Naive B cell (primary cell): ENCODE results near the gene ARHGAP24. TPM values are rescaled to one million over a fixed set of nuclear protein-coding genes. Genes with fewer than 3 reads are reported as not detected.

Source experiments
- ATAC-seq, 2 donors: fragments of 150-1000 bp; cut with Tn5 transposase; 2 replicates each; pipeline ENCODE4 v1.10.0; 2021; ENCODE audit warnings: low read depth in 2 of 2, mild to moderate bottlenecking in 2 of 2, moderate library complexity in 2 of 2
- DNase-seq: peaks from one replicate; pipeline ENCODE4 v3.0.0; 2022
- H3K27ac Mint-ChIP-seq, 6 donors: one replicate each; pipeline ENCODE4 v1.8.0; 2020 to 2022; ENCODE audit warnings: mild to moderate bottlenecking in 6 of 6, mixed read lengths in 6 of 6, moderate library complexity in 5 of 6, inconsistent platforms in 2 of 6
- H3K27me3 Mint-ChIP-seq, 3 donors: one replicate each; pipeline ENCODE4 v1.8.0; 2021 to 2022; ENCODE audit warnings: mixed read lengths in 3 of 3, mild to moderate bottlenecking in 1 of 3
- H3K36me3 Mint-ChIP-seq, 2 donors: one replicate each; pipeline ENCODE4 v1.8.0; 2020 to 2022; ENCODE audit warnings: mixed read lengths in 2 of 2, inconsistent platforms in 1 of 2, mild to moderate bottlenecking in 1 of 2
- H3K4me1 Mint-ChIP-seq, 3 donors: one replicate each; pipeline ENCODE4 v1.8.0; 2020 to 2022; ENCODE audit warnings: mixed read lengths in 3 of 3, inconsistent platforms in 1 of 3, mild to moderate bottlenecking in 1 of 3, moderate library complexity in 1 of 3
- H3K4me3 Mint-ChIP-seq, 8 donors: one replicate each; pipeline ENCODE4 v1.8.0; 2020 to 2022; ENCODE audit warnings: mild to moderate bottlenecking in 8 of 8, mixed read lengths in 8 of 8, moderate library complexity in 8 of 8, inconsistent platforms in 2 of 8
- H3K9me3 Mint-ChIP-seq, 7 donors: one replicate each; pipeline ENCODE4 v1.8.0; 2020 to 2022; ENCODE audit warnings: mixed read lengths in 7 of 7, mild to moderate bottlenecking in 5 of 7, inconsistent platforms in 2 of 7, moderate library complexity in 1 of 7
- polyA plus RNA-seq, 6 donors: library from polyadenylated mRNA; unstranded; fragments of 300-500 nt; fragmentation: Illumina TruSeq; gene quantifications; one replicate each; pipeline ENCODE4 v1.2.3, GENCODE V29; 2021; ENCODE audit warnings: low read depth in 6 of 6

Gene ARHGAP24
- polyA plus RNA-seq, 6 donors from 2014 or later, result 32.0 to 136 (median 109) TPM

DNA sequence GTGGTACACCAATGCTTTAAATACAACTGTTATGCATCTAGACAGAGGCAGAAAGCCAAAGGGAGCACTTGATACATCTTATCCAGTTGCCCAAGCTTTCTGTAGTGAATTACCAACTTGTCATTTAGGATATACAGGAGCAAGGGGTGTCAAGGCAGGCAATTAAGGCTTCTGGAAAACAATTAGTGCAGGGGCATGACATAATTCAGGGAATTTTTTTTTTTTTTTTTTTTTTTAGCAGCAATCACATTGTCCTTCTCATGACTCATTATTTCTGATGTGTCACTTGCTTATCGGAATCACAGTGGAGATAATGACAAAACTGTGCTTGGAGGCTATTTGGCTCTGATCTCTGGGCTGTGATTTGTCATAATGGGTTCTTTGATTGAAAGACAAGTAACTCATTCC lies 259.5 kb downstream of the ARHGAP24 start:
- Mint-ChIP-seq H3K36me3 (peaks cover 27 to 29% of the 10 kb centered on the region in 2 donors), H3K4me3 (peak overlapping the region in 4 of 8 donors; percentile 43 to 85 (median 66)), H3K9me3 (peaks cover 0 to 3% (median 0%) of the 10 kb centered on the region in 7 donors), H3K4me1 (peaks cover 55 to 86% (median 61%) of the 10 kb centered on the region in 3 donors), H3K27me3 (no peaks in the 10 kb centered on the region), H3K27ac (peak overlapping the region in 5 of 6 donors; percentile 67 to 94 (median 85))
- DNase-seq (no peak), ATAC-seq (no peak)

DNA sequence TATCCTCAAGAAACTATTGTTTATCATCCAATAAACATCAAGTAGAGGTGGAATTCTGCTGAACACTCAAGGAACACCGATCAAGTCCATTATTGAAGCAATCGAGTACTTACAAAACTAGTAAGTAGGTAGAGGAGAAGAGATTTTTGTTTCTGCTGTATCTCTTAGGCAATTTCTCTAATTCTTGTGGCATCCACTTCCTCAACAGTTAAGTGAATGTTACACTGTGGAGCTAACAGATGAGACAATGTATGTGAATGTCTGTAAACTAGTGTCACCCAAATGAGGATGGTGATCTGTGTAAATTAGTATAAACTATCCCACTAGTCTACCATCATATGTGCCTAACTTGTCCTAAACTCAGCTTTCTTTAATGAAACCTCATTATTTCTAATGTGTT lies 261.6 kb downstream of the ARHGAP24 start:
- Mint-ChIP-seq H3K4me1 (peaks cover 62 to 89% (median 71%) of the 10 kb centered on the region in 3 donors), H3K27me3 (no peaks in the 10 kb centered on the region), H3K36me3 (peaks cover 25 to 29% of the 10 kb centered on the region in 2 donors), H3K4me3 (peak overlapping the region in 4 of 8 donors; percentile 1 to 59 (median 16)), H3K27ac (peak overlapping the region in 3 of 6 donors; percentile 63 to 78 (median 77)), H3K9me3 (peaks cover 0 to 3% (median 0%) of the 10 kb centered on the region in 7 donors)
- ATAC-seq (peak in 1 of 2 donors; percentile 35), DNase-seq (no peak)

DNA sequence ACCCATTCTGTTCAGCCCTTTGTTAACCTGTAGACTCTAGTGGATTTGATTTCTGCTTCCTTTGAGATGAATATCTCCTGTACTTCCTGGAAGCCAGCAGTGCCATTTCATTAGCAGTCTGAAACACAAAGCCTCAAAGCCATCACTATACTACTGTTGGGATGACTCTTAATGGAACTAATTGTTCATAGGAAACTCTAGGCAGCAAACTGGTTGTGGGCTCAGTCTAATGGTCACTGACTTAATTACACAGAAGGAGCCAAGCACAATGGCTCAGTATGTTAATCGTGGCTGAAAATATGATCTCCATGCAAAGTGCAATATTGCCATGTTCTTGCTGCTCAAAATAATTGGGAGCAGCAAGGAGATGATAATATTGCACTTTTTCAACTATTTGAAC lies 262.3 kb downstream of the ARHGAP24 start:
- no peak for ATAC-seq
- Mint-ChIP-seq H3K4me3 (peak overlapping the region in 2 of 8 donors; percentile 22 to 40), H3K9me3 (peaks cover 0 to 3% (median 0%) of the 10 kb centered on the region in 7 donors), H3K27ac (peak overlapping the region in 4 of 6 donors; percentile 63 to 86 (median 80)), H3K4me1 (peaks cover 69 to 90% (median 71%) of the 10 kb centered on the region in 3 donors), H3K27me3 (no peaks in the 10 kb centered on the region), H3K36me3 (peaks cover 25 to 36% of the 10 kb centered on the region in 2 donors)
- no peak for DNase-seq

DNA sequence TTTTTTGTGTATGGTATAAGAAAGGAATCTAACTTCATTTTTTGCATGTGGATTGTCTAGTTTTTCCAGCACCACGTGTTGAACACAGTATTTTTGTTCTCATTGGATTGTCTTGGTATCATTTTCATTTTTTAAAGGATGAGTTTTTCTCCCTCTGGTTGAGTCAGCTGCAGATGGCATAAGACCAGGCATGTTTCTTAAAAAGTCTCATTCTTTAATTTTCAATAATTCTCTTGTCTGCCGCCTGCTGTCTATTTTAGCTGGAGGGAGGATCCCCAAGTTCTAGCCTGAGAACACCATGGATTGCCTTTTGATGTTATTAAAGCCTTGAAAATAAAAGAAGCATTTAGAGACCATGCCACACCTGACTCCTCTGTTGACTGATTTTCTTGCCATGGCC lies 263.8 kb downstream of the ARHGAP24 start:
- Mint-ChIP-seq H3K27me3 (no peaks in the 10 kb centered on the region), H3K9me3 (peaks cover 0 to 5% (median 0%) of the 10 kb centered on the region in 7 donors), H3K4me1 (peaks cover 69 to 90% (median 76%) of the 10 kb centered on the region in 3 donors), H3K36me3 (peaks cover 30 to 38% of the 10 kb centered on the region in 2 donors), H3K27ac (peak overlapping the region in 5 of 6 donors; percentile 30 to 73 (median 50)), H3K4me3 (no peak overlapping the region)
- DNase-seq (no peak), ATAC-seq (no peak)

DNA sequence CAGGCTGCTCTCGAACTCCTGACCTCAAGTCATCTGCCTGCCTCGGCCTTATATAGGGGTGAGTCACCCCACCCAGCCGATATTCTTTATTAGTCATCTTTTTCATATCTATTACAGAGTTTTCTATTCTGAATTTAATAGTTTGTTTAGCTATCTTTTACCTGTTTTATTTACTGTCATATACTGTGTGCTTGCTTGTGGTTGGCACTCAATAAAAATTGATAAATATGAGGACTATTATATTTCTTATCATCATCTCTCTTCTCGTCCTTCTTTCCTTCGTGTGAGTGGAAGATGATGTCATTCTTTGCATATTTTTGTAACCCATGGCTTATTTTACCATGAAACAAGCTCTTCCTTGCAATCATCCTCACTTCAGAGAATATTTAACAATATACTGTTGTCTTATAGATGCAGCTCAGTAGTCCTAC lies 265.5 kb downstream of the ARHGAP24 start:
- Mint-ChIP-seq H3K27ac (peak overlapping the region in 3 of 6 donors; percentile 58 to 91 (median 82)), H3K36me3 (peaks cover 22 to 28% of the 10 kb centered on the region in 2 donors), H3K27me3 (no peaks in the 10 kb centered on the region), H3K9me3 (peaks cover 0 to 4% (median 0%) of the 10 kb centered on the region in 7 donors), H3K4me3 (peak overlapping the region in 1 of 8 donors; percentile 43), H3K4me1 (peaks cover 62 to 85% (median 70%) of the 10 kb centered on the region in 3 donors)
- DNase-seq (no peak), ATAC-seq (no peak)

DNA sequence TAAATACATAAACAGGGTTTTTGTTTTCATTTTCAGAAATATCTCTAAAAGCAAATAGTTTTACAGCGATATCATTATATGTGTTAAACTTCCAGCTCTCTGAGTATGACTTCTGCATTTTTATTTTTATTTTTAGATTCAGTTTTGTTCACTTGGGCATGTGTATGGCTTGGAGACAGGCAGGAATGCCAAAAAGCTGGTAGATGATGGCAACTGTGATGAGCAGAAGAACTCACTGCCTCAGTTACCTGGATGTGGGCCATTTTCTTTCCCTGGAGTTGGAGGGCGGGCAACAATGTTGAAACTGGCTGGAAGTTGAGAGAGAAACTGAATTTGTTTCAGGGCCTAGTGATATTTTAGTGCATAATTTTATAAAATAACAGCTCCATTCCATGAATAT lies 266.4 kb downstream of the ARHGAP24 start:
- peaks cover 15 to 20% of the 10 kb centered on the region in 2 donors for H3K36me3 Mint-ChIP-seq
- peak overlapping the region in 6 of 8 donors; percentile 27 to 86 (median 64) for H3K4me3 Mint-ChIP-seq
- peaks cover 62 to 85% (median 70%) of the 10 kb centered on the region in 3 donors for H3K4me1 Mint-ChIP-seq
- H3K9me3 Mint-ChIP-seq, result peaks cover 0 to 4% (median 0%) of the 10 kb centered on the region in 7 donors
- peak overlapping the region in 5 of 6 donors; percentile 42 to 91 (median 76) for H3K27ac Mint-ChIP-seq
- ATAC-seq (no peak), DNase-seq (no peak)
- H3K27me3 Mint-ChIP-seq, result no peaks in the 10 kb centered on the region

DNA sequence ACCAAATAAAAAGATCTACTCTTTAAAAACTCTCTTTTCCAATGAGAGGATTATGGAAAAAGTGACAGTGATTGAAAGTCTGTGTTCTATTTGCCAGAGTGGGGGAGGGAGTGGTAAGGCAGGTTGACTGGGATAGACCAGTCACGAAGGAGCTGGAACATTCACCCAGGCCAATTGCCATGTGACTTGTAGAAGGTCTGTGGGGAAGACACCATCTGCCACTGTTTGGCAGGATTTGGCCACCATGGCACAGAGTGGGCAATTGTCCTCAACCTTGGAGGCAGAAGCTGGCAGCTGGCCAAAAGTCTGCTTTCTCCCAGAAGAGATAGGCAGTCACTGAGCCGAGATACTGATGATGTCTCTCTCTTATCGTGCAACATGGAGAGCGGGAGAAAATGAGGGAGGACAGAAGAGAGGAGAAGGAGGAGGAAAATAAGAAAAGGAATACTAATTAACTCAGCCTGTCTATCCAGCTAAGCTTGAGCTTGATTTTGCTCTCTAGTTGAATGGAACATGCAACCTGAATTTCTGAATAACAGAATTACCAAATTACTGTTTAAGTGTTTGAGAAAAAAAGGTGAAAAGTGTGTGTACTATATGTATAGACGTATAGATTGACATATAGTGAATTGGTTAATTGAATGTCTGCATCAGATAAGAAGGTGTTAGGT lies 267.1 kb downstream of the ARHGAP24 start:
- no peak for DNase-seq
- Mint-ChIP-seq H3K36me3 (peaks cover 15 to 20% of the 10 kb centered on the region in 2 donors), H3K4me3 (peak overlapping the region in 3 of 8 donors; percentile 71 to 86 (median 73)), H3K4me1 (peaks cover 56 to 84% (median 64%) of the 10 kb centered on the region in 3 donors), H3K9me3 (peaks cover 0 to 4% (median 0%) of the 10 kb centered on the region in 7 donors), H3K27ac (peak overlapping the region in 4 of 6 donors; percentile 31 to 91 (median 58)), H3K27me3 (no peaks in the 10 kb centered on the region)
- no peak for ATAC-seq

DNA sequence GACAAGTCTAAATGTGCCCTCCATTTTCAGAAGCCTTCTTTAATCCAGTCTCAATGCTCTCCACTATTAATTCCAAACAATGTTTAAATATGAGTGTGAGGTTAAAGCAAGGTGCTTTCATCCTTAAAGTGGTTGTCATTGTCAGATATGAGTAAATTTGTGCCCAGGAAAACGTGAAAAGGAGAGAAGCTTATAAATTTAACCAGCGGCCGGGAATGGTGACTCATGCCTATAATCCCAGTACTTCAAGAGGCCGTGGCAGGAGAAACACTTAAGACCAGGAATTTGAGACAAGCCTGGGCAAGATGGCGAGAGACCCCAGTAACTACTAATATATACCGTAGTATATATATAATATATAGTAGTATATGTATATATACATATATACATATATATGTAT lies 270.0 kb downstream of the ARHGAP24 start:
- peaks cover 0 to 4% (median 0%) of the 10 kb centered on the region in 7 donors for H3K9me3 Mint-ChIP-seq
- no peak for ATAC-seq
- H3K27me3 Mint-ChIP-seq, result no peaks in the 10 kb centered on the region
- no peak overlapping the region for H3K4me3 Mint-ChIP-seq
- DNase-seq, result no peak
- peaks cover 60 to 84% (median 64%) of the 10 kb centered on the region in 3 donors for H3K4me1 Mint-ChIP-seq
- H3K27ac Mint-ChIP-seq, result peak overlapping the region in 4 of 6 donors; percentile 25 to 89 (median 55)
- peaks cover 5 to 11% of the 10 kb centered on the region in 2 donors for H3K36me3 Mint-ChIP-seq

DNA sequence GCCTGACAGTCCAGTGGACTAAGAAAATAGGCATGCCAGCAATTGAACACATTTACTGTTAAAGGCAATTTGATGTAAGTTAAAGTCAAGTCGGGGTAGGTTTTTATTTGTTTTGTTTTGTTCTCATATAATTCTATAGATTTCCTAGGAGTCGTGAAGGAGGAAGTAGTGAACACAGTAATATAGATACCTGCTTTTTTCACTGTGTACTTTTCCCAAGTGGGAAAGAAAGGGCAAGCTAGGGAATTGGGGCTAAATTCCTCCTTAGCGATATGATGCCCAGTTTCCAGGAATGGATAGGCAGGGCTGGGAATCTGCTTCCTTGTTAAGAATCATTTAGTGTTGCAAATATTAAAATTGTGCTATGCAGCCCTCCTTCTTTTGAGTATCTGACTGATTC lies 271.0 kb downstream of the ARHGAP24 start:
- H3K9me3 Mint-ChIP-seq, result peaks cover 0 to 4% (median 0%) of the 10 kb centered on the region in 7 donors
- H3K36me3 Mint-ChIP-seq, result peaks cover 5 to 11% of the 10 kb centered on the region in 2 donors
- H3K27me3 Mint-ChIP-seq, result no peaks in the 10 kb centered on the region
- ATAC-seq, result no peak
- DNase-seq, result no peak
- peak overlapping the region; percentile 79 to 94 (median 91) for H3K27ac Mint-ChIP-seq
- peak overlapping the region in 5 of 8 donors; percentile 12 to 60 (median 30) for H3K4me3 Mint-ChIP-seq
- peaks cover 54 to 84% (median 60%) of the 10 kb centered on the region in 3 donors for H3K4me1 Mint-ChIP-seq

DNA sequence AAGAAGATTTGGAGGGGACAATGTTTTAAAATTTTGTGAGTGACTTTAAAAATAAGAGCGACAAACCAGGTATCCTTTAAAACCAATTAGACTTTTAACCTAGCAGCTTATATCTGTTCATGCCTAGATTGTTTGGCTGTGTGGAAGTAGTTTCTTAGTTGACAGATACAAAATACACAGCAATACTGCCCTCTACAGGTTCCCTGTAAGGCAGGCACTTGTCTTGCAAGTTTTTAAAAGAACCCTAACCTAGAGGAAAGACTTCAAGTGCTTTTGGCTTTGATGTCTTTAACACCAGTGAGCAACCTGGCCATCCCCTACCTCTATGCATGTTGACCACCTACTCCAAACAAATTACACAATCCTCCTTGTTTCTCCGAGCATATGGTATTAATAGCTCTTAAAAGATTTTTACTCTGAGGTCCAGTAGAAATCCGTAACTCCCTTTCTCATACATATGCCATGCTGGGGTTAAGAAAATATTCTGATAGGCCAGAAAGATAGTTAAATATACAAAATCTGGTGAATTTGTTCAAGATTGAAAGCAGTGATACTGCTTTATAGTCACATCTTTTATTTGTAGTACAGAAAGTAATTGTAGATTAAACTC lies 273.0 kb downstream of the ARHGAP24 start:
- Mint-ChIP-seq H3K27ac (peak overlapping the region in 4 of 6 donors; percentile 50 to 87 (median 66)), H3K4me1 (peaks cover 52 to 78% (median 58%) of the 10 kb centered on the region in 3 donors), H3K36me3 (peaks cover 0 to 3% of the 10 kb centered on the region in 2 donors), H3K27me3 (no peaks in the 10 kb centered on the region), H3K9me3 (peaks cover 0 to 1% (median 0%) of the 10 kb centered on the region in 7 donors), H3K4me3 (peak overlapping the region in 1 of 8 donors; percentile 53)
- DNase-seq (peak; percentile 73), ATAC-seq (peak; percentile 77 to 83)

DNA sequence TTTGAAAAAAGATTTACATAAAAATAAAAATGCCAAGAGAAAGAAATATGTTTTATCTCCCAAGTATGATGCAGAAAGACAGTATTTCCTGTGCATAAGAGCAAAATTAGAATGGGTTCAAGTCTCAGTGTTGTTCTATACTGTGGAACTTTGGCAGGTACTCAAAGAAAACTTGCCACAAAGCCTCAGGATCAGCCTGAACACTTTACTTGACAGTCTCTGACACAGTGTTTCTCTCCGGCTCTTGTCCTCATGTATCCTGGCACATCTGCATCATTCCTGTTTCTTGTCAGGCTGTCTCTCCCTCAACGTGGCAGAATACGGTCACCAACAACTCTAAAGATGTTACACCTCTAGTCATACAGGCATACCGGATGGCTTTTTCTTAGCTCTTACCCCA lies 273.7 kb downstream of the ARHGAP24 start:
- Mint-ChIP-seq H3K27me3 (no peaks in the 10 kb centered on the region), H3K36me3 (no peaks in the 10 kb centered on the region), H3K4me1 (peaks cover 46 to 79% (median 55%) of the 10 kb centered on the region in 3 donors), H3K27ac (peak overlapping the region; percentile 4 to 80 (median 56)), H3K9me3 (no peaks in the 10 kb centered on the region), H3K4me3 (no peak overlapping the region)
- DNase-seq (no peak), ATAC-seq (no peak)

DNA sequence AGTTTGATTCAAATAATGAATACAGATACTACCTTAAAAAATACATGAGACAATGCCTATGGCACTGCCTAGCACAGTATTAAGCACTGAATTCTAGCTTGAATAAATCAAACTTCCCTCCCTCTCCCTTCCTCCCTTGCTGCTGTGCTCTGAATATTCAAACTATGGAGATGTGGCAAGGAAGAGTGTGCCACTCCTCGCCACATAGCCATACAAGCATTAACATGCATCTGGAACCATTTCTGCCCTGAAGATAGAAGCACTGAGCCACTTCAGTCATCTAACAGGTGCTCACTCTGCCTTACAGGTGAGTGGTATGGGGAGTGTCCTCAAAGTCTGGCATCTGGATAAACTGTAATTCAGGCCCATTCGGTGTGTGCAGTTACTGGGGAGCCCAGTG lies 276.9 kb downstream of the ARHGAP24 start:
- Mint-ChIP-seq H3K27ac (peak overlapping the region in 4 of 6 donors; percentile 40 to 51 (median 48)), H3K36me3 (no peaks in the 10 kb centered on the region), H3K27me3 (no peaks in the 10 kb centered on the region), H3K4me3 (no peak overlapping the region), H3K4me1 (peaks cover 35 to 62% (median 35%) of the 10 kb centered on the region in 3 donors), H3K9me3 (no peaks in the 10 kb centered on the region)
- DNase-seq (no peak), ATAC-seq (no peak)

DNA sequence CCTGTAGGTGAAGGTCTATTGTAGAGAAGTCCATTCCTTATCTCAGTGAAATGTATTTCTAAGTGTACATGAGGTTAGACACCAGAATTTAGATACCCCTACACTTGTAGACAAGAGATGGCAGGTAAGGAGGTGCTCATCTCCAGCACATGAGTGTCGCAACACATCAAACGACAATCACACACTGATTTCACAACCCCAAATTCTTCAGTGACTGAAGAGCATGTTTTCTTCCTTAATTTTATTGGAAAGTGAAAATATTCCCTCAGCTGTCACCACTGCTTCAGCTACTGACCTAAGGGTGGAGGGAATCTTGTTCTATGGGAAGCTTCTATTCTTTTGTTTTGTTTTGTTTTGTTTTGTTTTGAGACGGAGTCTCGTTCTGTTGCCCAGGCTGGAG lies 280.3 kb downstream of the ARHGAP24 start:
- H3K4me1 Mint-ChIP-seq, result peaks cover 16 to 45% (median 38%) of the 10 kb centered on the region in 3 donors
- H3K36me3 Mint-ChIP-seq, result peaks cover 11 to 16% of the 10 kb centered on the region in 2 donors
- ATAC-seq (no peak), DNase-seq (no peak)
- H3K4me3 Mint-ChIP-seq, result no peak overlapping the region
- no peak overlapping the region for H3K27ac Mint-ChIP-seq
- H3K9me3 Mint-ChIP-seq, result no peaks in the 10 kb centered on the region
- H3K27me3 Mint-ChIP-seq, result no peaks in the 10 kb centered on the region
